GM12878 (cell line): ENCODE measurements around the gene CTAGE9.

ENCODE experiments used
- ASH2L ChIP-seq: fragments of 300-600, 200-600 bp; sonication (generic); IDR thresholded peaks from 2 replicates; pipeline ENCODE4 v1.6.1; 2017; ENCODE audit warnings: low read depth, mild to moderate bottlenecking, borderline replicate concordance
- STAT1 ChIP-seq: fragments of 450-650 bp; conservative IDR thresholded peaks from 2 replicates; pipeline ENCODE4 v1.6.1; 2014; ENCODE audit warnings: antibody characterized with exemption, mild to moderate bottlenecking
- TF ChIP-seq, protein P1 (sequence below): IDR thresholded peaks from 2 replicates; pipeline ENCODE4 v1.6.1; 2012; ENCODE audit warnings: mild to moderate bottlenecking, low read depth, low read length

GRCh38 chr6:131694832-131695426, 15.9 kb downstream of the CTAGE9 start:
- TF ChIP-seq, protein P1, sequence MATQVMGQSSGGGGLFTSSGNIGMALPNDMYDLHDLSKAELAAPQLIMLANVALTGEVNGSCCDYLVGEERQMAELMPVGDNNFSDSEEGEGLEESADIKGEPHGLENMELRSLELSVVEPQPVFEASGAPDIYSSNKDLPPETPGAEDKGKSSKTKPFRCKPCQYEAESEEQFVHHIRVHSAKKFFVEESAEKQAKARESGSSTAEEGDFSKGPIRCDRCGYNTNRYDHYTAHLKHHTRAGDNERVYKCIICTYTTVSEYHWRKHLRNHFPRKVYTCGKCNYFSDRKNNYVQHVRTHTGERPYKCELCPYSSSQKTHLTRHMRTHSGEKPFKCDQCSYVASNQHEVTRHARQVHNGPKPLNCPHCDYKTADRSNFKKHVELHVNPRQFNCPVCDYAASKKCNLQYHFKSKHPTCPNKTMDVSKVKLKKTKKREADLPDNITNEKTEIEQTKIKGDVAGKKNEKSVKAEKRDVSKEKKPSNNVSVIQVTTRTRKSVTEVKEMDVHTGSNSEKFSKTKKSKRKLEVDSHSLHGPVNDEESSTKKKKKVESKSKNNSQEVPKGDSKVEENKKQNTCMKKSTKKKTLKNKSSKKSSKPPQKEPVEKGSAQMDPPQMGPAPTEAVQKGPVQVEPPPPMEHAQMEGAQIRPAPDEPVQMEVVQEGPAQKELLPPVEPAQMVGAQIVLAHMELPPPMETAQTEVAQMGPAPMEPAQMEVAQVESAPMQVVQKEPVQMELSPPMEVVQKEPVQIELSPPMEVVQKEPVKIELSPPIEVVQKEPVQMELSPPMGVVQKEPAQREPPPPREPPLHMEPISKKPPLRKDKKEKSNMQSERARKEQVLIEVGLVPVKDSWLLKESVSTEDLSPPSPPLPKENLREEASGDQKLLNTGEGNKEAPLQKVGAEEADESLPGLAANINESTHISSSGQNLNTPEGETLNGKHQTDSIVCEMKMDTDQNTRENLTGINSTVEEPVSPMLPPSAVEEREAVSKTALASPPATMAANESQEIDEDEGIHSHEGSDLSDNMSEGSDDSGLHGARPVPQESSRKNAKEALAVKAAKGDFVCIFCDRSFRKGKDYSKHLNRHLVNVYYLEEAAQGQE: no peak
- no peak for TF ChIP-seq ASH2L
- no peak for TF ChIP-seq STAT1
